Liver (tissue), 9 donors: ENCODE data around the gene FAM184B. TPM values are rescaled to one million over a fixed set of nuclear protein-coding genes. Genes with fewer than 3 reads are reported as not detected.

Source experiments
- DNase-seq: peaks from one replicate; pipeline ENCODE4 v3.0.0-alpha.2; 2017; ENCODE audit warnings: low spot score
- H3K27ac ChIP-seq, 2 donors: one replicate each; pipeline ENCODE4 v1.7.0; 2013; ENCODE audit warnings: inconsistent platforms in 2 of 2, low read length in 2 of 2, control low read depth in 1 of 2, low read depth in 1 of 2, mild to moderate bottlenecking in 1 of 2
- H3K27me3 ChIP-seq, 4 donors: one replicate each; pipeline versions ENCODE4 v1.6.1 to v1.7.0; 2013; ENCODE audit warnings: low read length in 3 of 4, inconsistent platforms in 1 of 4, mild to moderate bottlenecking in 1 of 4, moderate library complexity in 1 of 4; ENCODE audit not compliant: control insufficient read depth in 4 of 4, insufficient read depth in 4 of 4
- H3K36me3 ChIP-seq, 4 donors: one replicate each; pipeline versions ENCODE4 v1.6.1 to v1.7.0; 2013; ENCODE audit warnings: low read length in 3 of 4, mild to moderate bottlenecking in 3 of 4, low read depth in 1 of 4, moderate library complexity in 1 of 4; ENCODE audit not compliant: control insufficient read depth in 4 of 4, insufficient read depth in 3 of 4
- H3K4me1 ChIP-seq, 4 donors: one replicate each; pipeline versions ENCODE4 v1.6.1 to v1.7.0; 2013; ENCODE audit warnings: low read length in 3 of 4, mild to moderate bottlenecking in 3 of 4, moderate library complexity in 1 of 4; ENCODE audit not compliant: control insufficient read depth in 4 of 4, insufficient read depth in 4 of 4
- H3K4me3 ChIP-seq, 3 donors: one replicate each; pipeline versions ENCODE4 v1.6.1 to v1.7.0; 2013; ENCODE audit warnings: low read length in 3 of 3, control low read depth in 1 of 3, low read depth in 1 of 3, mild to moderate bottlenecking in 1 of 3
- H3K9ac ChIP-seq, 2 donors: one replicate each; pipeline ENCODE4 v1.7.0; 2013; ENCODE audit warnings: low read length in 2 of 2, mild to moderate bottlenecking in 2 of 2, moderate library complexity in 2 of 2, control low read depth in 1 of 2, low read depth in 1 of 2
- H3K9me3 ChIP-seq, 4 donors: one replicate each; pipeline versions ENCODE4 v1.6.1 to v1.7.0; 2013; ENCODE audit warnings: low read length in 3 of 4; ENCODE audit not compliant: control insufficient read depth in 4 of 4
- EGR1 ChIP-seq, 2 donors: IDR thresholded peaks; 2 replicates each; pipeline ENCODE4 v1.6.1; 2016 to 2018; ENCODE audit warnings: antibody characterized with exemption in 2 of 2, low read depth in 2 of 2
- FOXA1 ChIP-seq: IDR thresholded peaks from 2 replicates; pipeline ENCODE4 v1.6.1; 2016; ENCODE audit warnings: antibody characterized with exemption
- FOXA2 ChIP-seq: IDR thresholded peaks from 2 replicates; pipeline ENCODE4 v1.6.1; 2016; ENCODE audit warnings: antibody characterized with exemption
- GABPA ChIP-seq, 2 donors: IDR thresholded peaks in 1 of 2; conservative IDR thresholded peaks in 1 of 2; 2 replicates each; pipeline ENCODE4 v1.6.1; 2016; ENCODE audit warnings: antibody characterized with exemption in 2 of 2, mild to moderate bottlenecking in 1 of 2, moderate library complexity in 1 of 2
- HNF4A ChIP-seq, 2 donors: conservative IDR thresholded peaks; 2 replicates each; pipeline ENCODE4 v1.6.1; 2016; ENCODE audit warnings: antibody characterized with exemption in 2 of 2, mild to moderate bottlenecking in 2 of 2
- HNF4G ChIP-seq: IDR thresholded peaks from 2 replicates; pipeline ENCODE4 v1.6.1; 2016; ENCODE audit warnings: antibody characterized with exemption
- JUND ChIP-seq, 2 donors: IDR thresholded peaks; 2 replicates each; pipeline ENCODE4 v1.6.1; 2016; ENCODE audit warnings: antibody characterized with exemption in 2 of 2
- NR2F2 ChIP-seq: IDR thresholded peaks from 2 replicates; pipeline ENCODE4 v1.6.1; 2016; ENCODE audit warnings: antibody characterized with exemption
- RAD21 ChIP-seq, 2 donors: IDR thresholded peaks; 2 replicates each; pipeline ENCODE4 v1.6.1; 2016; ENCODE audit warnings: antibody characterized with exemption in 2 of 2, mild to moderate bottlenecking in 2 of 2
- RXRA ChIP-seq, 2 donors: IDR thresholded peaks; 2 replicates each; pipeline ENCODE4 v1.6.1; 2017 to 2018; ENCODE audit warnings: antibody characterized with exemption in 2 of 2, mild to moderate bottlenecking in 1 of 2
- SP1 ChIP-seq: IDR thresholded peaks from 2 replicates; pipeline ENCODE4 v1.6.1; 2018; ENCODE audit warnings: antibody characterized with exemption, mild to moderate bottlenecking
- TAF1 ChIP-seq: conservative IDR thresholded peaks from 2 replicates; pipeline ENCODE4 v1.6.1; 2016; ENCODE audit warnings: antibody characterized with exemption, mild to moderate bottlenecking
- YY1 ChIP-seq: IDR thresholded peaks from 2 replicates; pipeline ENCODE4 v1.6.1; 2016; ENCODE audit warnings: antibody characterized with exemption, mild to moderate bottlenecking
- WGBS: extraction: QIAGEN DNeasy Blood & Tissue Kit; methylation state at CpG from one replicate; pipeline ENCODE4 v1.1.7; 2013; 5-methylcytosine and 5-hydroxymethylcytosine counted together
- polyA plus RNA-seq, 2 donors: library from polyadenylated mRNA; stranded (reverse) in 1 of 2; unstranded in 1 of 2; fragments of 200-250 nt in 1 of 2; fragments of >200 nt in 1 of 2; fragmentation: Nextera tagmentation in 1 of 2; extraction: Ambion mirVana in 1 of 2; gene quantifications; one replicate each; pipeline versions ENCODE4 v1.2.1 to v1.2.3, GENCODE V29; 2013 to 2015
- total RNA-seq, 2 donors: library from RNA; depleted of rRNA; stranded (reverse); fragments of >200 nt; gene quantifications; one replicate each; pipeline ENCODE4 v1.2.3, GENCODE V29; 2014
- TF ChIP-seq, protein P1 (sequence below): IDR thresholded peaks from 2 replicates; pipeline ENCODE4 v1.6.1; 2016; ENCODE audit warnings: antibody characterized with exemption
- TF ChIP-seq, protein P2 (sequence below): IDR thresholded peaks from 2 replicates; pipeline ENCODE4 v1.6.1; 2016; ENCODE audit warnings: antibody characterized with exemption
- TF ChIP-seq, protein P3 (sequence below): IDR thresholded peaks from 2 replicates; pipeline ENCODE4 v1.6.1; 2016; ENCODE audit warnings: antibody characterized with exemption
- TF ChIP-seq, protein P4 (sequence below): fragments of 150-350 bp; IDR thresholded peaks from 2 replicates; pipeline ENCODE4 v1.5.1; 2017; ENCODE audit warnings: improper control_type of control experiment, low read depth, low read length; ENCODE audit not compliant: missing input control
- TF ChIP-seq, protein P5 (sequence below): IDR thresholded peaks from 2 replicates; pipeline ENCODE4 v1.6.1; 2016; ENCODE audit warnings: antibody characterized with exemption, mild to moderate bottlenecking
- donor health status: healthy.
- donor health status: healthy.
- donor health status: healthy.
- donor health status: healthy.
- donor health status: healthy.

The FAM184B gene
- total and polyA plus RNA-seq, 4 donors: 0.01 TPM; not detected in 3

DNA sequence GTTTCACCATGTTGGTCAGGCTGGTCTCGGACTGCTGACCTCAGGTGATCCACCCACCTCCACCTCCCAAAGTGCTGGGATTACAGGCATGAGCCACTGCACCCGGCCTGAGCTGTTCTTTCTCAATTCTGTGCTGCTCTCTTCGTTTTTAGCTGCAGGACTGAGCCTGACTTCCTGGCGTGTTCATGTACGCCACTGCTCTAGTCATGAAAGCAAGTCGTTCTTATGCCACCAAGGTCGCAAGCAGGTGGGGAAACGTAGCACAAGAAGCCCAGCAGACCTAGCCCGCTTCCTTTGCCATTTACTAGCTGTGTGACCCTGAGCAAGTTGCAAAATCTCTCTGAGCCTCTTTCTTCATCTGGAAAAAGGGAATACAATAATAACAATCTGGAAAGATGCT, 123.6 kb downstream of the FAM184B start:
- Histone ChIP-seq H3K4me3 (no peak overlapping the region), H3K9ac (no peak overlapping the region), H3K4me1 (no peaks in the 10 kb centered on the region), H3K9me3 (no peaks in the 10 kb centered on the region), H3K27ac (no peak overlapping the region), H3K36me3 (no peaks in the 10 kb centered on the region), H3K27me3 (no peaks in the 10 kb centered on the region)
- DNase-seq: no peak
- TF ChIP-seq NR2F2 (no peak), RXRA (IDR thresholded peaks at IDR 0.05) (no peak), YY1 (no peak), FOXA1 (no peak), TAF1 (no peak), HNF4A (conservative IDR thresholded peaks at IDR 0.05) (no peak), HNF4G (no peak), EGR1 (IDR thresholded peaks at IDR 0.05; ENCODE audit: low read depth in 2 of 2) (no peak), GABPA (IDR thresholded peaks at IDR 0.05 in 1 of 2, conservative IDR thresholded peaks at IDR 0.05 in 1 of 2) (no peak), JUND (IDR thresholded peaks at IDR 0.05) (no peak), RAD21 (IDR thresholded peaks at IDR 0.05) (no peak), SP1 (no peak), FOXA2 (no peak)
- TF ChIP-seq, protein P1, sequence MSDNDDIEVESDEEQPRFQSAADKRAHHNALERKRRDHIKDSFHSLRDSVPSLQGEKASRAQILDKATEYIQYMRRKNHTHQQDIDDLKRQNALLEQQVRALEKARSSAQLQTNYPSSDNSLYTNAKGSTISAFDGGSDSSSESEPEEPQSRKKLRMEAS: no peak
- TF ChIP-seq, protein P2, sequence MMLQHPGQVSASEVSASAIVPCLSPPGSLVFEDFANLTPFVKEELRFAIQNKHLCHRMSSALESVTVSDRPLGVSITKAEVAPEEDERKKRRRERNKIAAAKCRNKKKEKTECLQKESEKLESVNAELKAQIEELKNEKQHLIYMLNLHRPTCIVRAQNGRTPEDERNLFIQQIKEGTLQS: no peak
- TF ChIP-seq, protein P3, sequence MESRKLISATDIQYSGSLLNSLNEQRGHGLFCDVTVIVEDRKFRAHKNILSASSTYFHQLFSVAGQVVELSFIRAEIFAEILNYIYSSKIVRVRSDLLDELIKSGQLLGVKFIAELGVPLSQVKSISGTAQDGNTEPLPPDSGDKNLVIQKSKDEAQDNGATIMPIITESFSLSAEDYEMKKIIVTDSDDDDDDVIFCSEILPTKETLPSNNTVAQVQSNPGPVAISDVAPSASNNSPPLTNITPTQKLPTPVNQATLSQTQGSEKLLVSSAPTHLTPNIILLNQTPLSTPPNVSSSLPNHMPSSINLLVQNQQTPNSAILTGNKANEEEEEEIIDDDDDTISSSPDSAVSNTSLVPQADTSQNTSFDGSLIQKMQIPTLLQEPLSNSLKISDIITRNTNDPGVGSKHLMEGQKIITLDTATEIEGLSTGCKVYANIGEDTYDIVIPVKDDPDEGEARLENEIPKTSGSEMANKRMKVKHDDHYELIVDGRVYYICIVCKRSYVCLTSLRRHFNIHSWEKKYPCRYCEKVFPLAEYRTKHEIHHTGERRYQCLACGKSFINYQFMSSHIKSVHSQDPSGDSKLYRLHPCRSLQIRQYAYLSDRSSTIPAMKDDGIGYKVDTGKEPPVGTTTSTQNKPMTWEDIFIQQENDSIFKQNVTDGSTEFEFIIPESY: no peak
- TF ChIP-seq, protein P4, sequence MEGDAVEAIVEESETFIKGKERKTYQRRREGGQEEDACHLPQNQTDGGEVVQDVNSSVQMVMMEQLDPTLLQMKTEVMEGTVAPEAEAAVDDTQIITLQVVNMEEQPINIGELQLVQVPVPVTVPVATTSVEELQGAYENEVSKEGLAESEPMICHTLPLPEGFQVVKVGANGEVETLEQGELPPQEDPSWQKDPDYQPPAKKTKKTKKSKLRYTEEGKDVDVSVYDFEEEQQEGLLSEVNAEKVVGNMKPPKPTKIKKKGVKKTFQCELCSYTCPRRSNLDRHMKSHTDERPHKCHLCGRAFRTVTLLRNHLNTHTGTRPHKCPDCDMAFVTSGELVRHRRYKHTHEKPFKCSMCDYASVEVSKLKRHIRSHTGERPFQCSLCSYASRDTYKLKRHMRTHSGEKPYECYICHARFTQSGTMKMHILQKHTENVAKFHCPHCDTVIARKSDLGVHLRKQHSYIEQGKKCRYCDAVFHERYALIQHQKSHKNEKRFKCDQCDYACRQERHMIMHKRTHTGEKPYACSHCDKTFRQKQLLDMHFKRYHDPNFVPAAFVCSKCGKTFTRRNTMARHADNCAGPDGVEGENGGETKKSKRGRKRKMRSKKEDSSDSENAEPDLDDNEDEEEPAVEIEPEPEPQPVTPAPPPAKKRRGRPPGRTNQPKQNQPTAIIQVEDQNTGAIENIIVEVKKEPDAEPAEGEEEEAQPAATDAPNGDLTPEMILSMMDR: no peak
- TF ChIP-seq, protein P5, sequence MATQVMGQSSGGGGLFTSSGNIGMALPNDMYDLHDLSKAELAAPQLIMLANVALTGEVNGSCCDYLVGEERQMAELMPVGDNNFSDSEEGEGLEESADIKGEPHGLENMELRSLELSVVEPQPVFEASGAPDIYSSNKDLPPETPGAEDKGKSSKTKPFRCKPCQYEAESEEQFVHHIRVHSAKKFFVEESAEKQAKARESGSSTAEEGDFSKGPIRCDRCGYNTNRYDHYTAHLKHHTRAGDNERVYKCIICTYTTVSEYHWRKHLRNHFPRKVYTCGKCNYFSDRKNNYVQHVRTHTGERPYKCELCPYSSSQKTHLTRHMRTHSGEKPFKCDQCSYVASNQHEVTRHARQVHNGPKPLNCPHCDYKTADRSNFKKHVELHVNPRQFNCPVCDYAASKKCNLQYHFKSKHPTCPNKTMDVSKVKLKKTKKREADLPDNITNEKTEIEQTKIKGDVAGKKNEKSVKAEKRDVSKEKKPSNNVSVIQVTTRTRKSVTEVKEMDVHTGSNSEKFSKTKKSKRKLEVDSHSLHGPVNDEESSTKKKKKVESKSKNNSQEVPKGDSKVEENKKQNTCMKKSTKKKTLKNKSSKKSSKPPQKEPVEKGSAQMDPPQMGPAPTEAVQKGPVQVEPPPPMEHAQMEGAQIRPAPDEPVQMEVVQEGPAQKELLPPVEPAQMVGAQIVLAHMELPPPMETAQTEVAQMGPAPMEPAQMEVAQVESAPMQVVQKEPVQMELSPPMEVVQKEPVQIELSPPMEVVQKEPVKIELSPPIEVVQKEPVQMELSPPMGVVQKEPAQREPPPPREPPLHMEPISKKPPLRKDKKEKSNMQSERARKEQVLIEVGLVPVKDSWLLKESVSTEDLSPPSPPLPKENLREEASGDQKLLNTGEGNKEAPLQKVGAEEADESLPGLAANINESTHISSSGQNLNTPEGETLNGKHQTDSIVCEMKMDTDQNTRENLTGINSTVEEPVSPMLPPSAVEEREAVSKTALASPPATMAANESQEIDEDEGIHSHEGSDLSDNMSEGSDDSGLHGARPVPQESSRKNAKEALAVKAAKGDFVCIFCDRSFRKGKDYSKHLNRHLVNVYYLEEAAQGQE: no peak
- WGBS: 77% methylated on average over 9 of the region's 9 CpGs
